Measurements from ENCODE around the gene DENND2D.

The DENND2D gene

GRCh38 chr1:111198836-111199235, 1.6 kb downstream of the DENND2D start (continued):
- TF ChIP-seq, protein P1, sequence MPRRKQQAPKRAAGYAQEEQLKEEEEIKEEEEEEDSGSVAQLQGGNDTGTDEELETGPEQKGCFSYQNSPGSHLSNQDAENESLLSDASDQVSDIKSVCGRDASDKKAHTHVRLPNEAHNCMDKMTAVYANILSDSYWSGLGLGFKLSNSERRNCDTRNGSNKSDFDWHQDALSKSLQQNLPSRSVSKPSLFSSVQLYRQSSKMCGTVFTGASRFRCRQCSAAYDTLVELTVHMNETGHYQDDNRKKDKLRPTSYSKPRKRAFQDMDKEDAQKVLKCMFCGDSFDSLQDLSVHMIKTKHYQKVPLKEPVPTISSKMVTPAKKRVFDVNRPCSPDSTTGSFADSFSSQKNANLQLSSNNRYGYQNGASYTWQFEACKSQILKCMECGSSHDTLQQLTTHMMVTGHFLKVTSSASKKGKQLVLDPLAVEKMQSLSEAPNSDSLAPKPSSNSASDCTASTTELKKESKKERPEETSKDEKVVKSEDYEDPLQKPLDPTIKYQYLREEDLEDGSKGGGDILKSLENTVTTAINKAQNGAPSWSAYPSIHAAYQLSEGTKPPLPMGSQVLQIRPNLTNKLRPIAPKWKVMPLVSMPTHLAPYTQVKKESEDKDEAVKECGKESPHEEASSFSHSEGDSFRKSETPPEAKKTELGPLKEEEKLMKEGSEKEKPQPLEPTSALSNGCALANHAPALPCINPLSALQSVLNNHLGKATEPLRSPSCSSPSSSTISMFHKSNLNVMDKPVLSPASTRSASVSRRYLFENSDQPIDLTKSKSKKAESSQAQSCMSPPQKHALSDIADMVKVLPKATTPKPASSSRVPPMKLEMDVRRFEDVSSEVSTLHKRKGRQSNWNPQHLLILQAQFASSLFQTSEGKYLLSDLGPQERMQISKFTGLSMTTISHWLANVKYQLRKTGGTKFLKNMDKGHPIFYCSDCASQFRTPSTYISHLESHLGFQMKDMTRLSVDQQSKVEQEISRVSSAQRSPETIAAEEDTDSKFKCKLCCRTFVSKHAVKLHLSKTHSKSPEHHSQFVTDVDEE (CRISPR knock-in tag; IDR thresholded peaks at IDR 0.05): no peak
- no peak for TF ChIP-seq SNAI2 (CRISPR knock-in tag; IDR thresholded peaks at IDR 0.05)

DNA sequence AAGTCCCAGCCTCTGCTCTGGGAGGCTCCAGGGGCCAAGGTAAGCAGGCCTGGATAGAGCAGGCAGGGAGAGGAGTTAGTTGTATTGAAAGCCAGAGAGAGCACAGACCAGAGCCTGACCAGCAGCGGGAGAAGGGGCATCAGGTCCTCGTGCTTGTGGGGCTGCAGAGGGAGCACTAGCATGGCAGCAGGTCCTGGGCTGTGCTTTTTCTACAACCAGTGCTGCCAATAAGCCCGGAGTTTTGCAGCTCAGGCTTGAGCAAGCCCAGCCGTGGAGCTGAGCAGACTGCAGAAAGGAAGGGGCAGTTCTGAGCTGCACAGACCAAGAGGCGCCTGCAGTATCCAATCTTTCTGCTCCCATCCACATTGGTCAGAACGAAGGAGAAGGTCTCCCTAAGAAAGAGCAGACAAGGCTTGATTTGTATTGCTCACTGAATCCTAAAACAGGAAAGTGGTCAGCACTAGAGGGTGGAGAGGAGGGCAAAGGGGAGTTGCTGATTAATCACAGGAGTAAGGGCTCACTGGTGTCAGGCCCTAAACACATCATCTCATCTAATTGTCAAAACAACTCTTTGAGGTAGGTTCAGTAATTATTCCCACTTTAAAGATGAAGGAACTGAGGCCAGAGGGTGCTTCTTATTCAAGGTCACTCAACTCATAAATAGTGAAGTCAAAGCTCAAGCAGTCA, 2.7 kb downstream of the DENND2D start:
- TF ChIP-seq PATZ1 (CRISPR knock-in tag; IDR thresholded peaks at IDR 0.05; ENCODE audit: borderline replicate concordance): no peak
- no peak for TF ChIP-seq ZFP3 (CRISPR knock-in tag; IDR thresholded peaks at IDR 0.05)
- TF ChIP-seq ZC3H10 (CRISPR knock-in tag; IDR thresholded peaks at IDR 0.05): no peak
- TF ChIP-seq, protein P2, sequence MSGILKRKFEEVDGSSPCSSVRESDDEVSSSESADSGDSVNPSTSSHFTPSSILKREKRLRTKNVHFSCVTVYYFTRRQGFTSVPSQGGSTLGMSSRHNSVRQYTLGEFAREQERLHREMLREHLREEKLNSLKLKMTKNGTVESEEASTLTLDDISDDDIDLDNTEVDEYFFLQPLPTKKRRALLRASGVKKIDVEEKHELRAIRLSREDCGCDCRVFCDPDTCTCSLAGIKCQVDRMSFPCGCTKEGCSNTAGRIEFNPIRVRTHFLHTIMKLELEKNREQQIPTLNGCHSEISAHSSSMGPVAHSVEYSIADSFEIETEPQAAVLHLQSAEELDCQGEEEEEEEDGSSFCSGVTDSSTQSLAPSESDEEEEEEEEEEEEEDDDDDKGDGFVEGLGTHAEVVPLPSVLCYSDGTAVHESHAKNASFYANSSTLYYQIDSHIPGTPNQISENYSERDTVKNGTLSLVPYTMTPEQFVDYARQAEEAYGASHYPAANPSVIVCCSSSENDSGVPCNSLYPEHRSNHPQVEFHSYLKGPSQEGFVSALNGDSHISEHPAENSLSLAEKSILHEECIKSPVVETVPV (CRISPR knock-in tag; IDR thresholded peaks at IDR 0.05): no peak
- TF ChIP-seq, protein P1 (CRISPR knock-in tag; IDR thresholded peaks at IDR 0.05): no peak
- no peak for TF ChIP-seq ARNTL (CRISPR knock-in tag; IDR thresholded peaks at IDR 0.05; ENCODE audit: borderline replicate concordance, low read depth)
- TF ChIP-seq ZNF8 (CRISPR knock-in tag; IDR thresholded peaks at IDR 0.05): no peak
- no peak for TF ChIP-seq CSDC2 (CRISPR knock-in tag; IDR thresholded peaks at IDR 0.05)
- no peak for TF ChIP-seq ISL1 (CRISPR knock-in tag; IDR thresholded peaks at IDR 0.05)
- no peak for TF ChIP-seq GLIS3 (CRISPR knock-in tag; IDR thresholded peaks at IDR 0.05)
- no peak for TF ChIP-seq TCF4 (CRISPR knock-in tag; IDR thresholded peaks at IDR 0.05; ENCODE audit: borderline replicate concordance)
- TF ChIP-seq CREB5 (CRISPR knock-in tag; IDR thresholded peaks at IDR 0.05; ENCODE audit: low read depth): no peak
- no peak for TF ChIP-seq ZFP30 (CRISPR knock-in tag; IDR thresholded peaks at IDR 0.05)
- no peak for TF ChIP-seq POU6F1 (CRISPR knock-in tag; IDR thresholded peaks at IDR 0.05; ENCODE audit: borderline replicate concordance, low read depth)
- TF ChIP-seq ZNF565 (CRISPR knock-in tag; conservative IDR thresholded peaks at IDR 0.05; ENCODE audit: low read depth): no peak
- no peak for TF ChIP-seq RARB (CRISPR knock-in tag; IDR thresholded peaks at IDR 0.05)
- ATAC-seq: peak; percentile 72

- ATAC-seq: no peak
- TF ChIP-seq BACH2 (CRISPR knock-in tag; IDR thresholded peaks at IDR 0.05; ENCODE audit: borderline replicate concordance): no peak
- no peak for TF ChIP-seq TCF4 (CRISPR knock-in tag; IDR thresholded peaks at IDR 0.05; ENCODE audit: borderline replicate concordance)
- TF ChIP-seq TOX (CRISPR knock-in tag; IDR thresholded peaks at IDR 0.05; ENCODE audit: borderline replicate concordance): no peak
- TF ChIP-seq OSR1 (CRISPR knock-in tag; IDR thresholded peaks at IDR 0.05): no peak
- TF ChIP-seq ZNF70 (CRISPR knock-in tag; IDR thresholded peaks at IDR 0.05): no peak
- TF ChIP-seq POU6F1 (CRISPR knock-in tag; IDR thresholded peaks at IDR 0.05; ENCODE audit: borderline replicate concordance, low read depth): no peak
- no peak for TF ChIP-seq RARB (CRISPR knock-in tag; IDR thresholded peaks at IDR 0.05)
- TF ChIP-seq ZNF8 (CRISPR knock-in tag; IDR thresholded peaks at IDR 0.05): no peak
- no peak for TF ChIP-seq ISL1 (CRISPR knock-in tag; IDR thresholded peaks at IDR 0.05)
- TF ChIP-seq PATZ1 (CRISPR knock-in tag; IDR thresholded peaks at IDR 0.05; ENCODE audit: borderline replicate concordance): no peak
- no peak for TF ChIP-seq ZC3H10 (CRISPR knock-in tag; IDR thresholded peaks at IDR 0.05)
- no peak for TF ChIP-seq ZNF565 (CRISPR knock-in tag; conservative IDR thresholded peaks at IDR 0.05; ENCODE audit: low read depth)
Observed at GRCh38 chr1:111196213-111196612, 4.2 kb downstream of the DENND2D start.
